GM18867 (cell line): ENCODE measurements around the gene NHERF2.
"Not testable (repeated sequence)": the region's sequence is repeated elsewhere in the genome, so short reads cannot be mapped to it uniquely, and the experiment has no call there.

Experiments
- ATAC-seq: cut with Tn5 transposase; IDR thresholded peaks from one replicate; pipeline ENCODE4 v1.9.1; 2021; ENCODE audit warnings: mild to moderate bottlenecking, moderate library complexity; ENCODE audit not compliant: unreplicated experiment

Gene NHERF2

DNA sequence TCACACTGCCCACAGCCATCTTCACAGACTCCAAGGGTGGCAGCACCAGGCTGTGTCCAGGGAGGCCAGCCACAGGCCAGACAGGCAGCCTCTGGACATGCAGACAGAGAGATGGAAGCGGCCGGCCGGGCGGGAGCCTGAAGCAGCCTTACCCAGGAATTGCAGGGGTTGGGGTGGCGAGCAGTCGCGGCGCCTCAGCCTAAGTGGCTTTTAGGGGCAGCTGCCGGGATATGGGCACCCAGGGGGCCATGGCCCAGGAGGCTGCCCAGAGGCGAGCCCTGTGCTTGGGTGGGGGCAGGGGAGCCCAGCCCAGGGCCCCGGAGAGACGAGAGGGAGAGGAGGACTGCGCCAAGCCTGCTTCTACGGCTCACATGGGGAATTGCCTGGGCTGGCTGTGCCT is 1.5 kb upstream of the NHERF2 start:
- no peak for ATAC-seq

DNA sequence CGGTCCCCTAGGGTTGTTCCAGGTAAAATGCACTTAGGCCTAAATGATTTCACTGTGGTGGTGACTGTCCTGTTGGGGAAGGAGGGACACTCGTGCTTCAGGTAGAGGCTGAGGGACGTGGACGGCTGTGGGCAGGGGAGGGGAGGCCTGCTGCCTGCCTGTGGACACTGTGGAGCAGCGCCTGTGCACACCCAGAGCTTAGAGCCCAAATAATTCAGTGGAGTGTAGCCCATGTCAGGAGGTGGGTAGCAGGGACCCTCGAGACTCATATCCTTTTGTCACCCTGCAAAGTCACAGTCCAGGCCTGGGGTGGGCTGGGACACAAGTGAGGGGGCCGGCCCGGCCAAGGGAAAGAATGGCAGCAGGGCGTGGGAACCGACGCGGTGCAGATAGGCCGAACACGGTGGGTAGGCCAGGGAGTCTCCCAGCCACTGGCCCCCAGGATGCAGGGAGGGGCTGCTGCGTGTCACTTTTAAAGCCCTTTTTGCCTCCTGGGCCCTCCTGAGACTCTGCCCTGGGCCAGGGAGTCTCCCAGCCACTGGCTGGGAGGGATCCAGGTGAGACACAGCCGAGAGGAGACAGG is 733 bp upstream of the NHERF2 start:
- ATAC-seq: no peak

DNA sequence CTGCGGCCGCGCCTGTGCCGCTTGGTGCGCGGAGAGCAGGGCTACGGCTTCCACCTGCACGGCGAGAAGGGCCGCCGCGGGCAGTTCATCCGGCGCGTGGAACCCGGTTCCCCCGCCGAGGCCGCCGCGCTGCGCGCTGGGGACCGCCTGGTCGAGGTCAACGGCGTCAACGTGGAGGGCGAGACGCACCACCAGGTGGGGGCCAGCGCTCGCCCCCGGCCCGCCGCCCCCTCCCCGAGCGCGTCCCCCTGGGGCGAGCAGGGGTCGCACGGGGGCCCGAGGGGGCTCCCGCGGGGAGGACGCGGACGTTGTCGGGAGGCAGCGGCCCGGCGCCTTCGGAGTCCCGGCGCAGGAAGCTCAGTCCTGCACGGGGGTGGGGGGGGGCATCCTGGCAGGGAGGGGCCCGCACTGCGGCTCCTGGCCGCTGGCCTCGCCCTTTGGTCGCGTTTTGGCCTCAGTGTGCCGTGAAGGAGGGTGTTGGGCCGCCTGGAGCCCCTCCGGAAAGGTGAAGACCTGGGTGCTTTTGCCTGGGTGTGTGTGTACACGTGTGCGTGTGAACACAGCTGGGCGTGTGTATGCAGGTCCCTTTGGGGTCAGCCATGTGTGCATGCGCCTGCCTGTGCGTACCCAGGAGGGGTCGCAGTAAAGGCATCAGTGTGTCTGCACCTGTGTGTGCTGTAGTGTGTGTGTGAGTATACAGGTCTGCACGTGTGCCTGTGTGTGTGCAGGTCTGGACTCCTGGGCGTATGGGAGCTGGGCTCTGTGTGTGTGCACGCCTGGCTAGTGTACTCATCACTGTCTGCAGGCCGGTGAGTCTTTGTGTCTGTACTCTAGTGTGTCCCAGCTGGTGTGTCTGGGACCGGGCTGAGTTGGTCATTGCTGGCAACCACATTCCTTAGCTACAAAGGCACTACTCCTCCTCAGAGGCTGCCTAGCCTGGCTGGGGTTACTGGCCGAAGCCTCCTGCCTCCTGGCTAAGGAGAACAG is 615 bp downstream of the NHERF2 start:
- ATAC-seq: no peak

DNA sequence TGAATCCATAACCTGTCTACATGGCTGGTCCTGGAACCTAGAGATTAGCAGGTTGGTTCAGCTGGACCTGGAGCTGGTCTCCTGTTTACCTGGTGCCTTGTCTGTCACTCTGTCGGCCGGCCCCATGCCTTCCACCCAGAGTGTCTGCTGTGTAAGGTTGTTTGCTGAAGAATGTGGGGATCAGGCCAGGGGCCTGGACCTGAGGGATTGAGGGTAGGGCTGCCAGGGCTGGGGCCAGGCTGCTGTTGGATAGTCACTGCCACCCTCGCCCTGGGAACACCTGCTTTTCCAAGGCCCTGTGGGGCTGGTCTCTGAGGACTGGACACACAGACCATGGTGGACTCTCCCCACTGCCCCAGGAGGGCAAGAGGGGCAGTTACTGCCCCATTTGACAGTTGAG is 1.4 kb downstream of the NHERF2 start:
- no peak for ATAC-seq

DNA sequence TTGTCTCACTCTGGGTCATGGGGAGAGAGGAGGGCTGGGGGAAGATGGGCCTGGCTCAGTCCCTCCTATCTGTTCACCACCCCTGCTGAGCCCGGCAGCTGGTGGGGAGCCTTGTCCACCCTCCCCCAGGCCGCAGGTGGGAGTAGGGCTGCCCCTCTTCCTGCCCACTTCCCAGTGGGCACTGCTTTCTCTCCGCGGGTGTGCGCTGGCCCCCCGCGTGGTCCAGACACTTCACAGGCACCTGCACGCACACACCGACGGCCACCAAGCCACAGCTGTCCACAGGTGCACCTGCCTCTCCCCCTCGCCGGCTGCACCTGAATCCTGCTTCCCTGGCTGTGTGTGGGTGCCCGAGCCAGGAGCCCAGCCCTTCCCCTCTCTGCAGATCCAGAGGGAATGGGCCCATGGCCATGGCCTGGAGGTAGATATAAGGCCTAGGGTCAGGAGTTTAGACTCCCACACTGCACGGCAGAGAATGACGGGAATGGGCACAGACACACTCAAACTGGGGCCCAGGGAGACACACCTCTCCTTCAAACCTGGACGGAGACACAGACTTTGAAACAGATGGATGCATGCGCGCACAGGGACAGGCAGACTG is 2.0 kb downstream of the NHERF2 start:
- ATAC-seq: no peak

DNA sequence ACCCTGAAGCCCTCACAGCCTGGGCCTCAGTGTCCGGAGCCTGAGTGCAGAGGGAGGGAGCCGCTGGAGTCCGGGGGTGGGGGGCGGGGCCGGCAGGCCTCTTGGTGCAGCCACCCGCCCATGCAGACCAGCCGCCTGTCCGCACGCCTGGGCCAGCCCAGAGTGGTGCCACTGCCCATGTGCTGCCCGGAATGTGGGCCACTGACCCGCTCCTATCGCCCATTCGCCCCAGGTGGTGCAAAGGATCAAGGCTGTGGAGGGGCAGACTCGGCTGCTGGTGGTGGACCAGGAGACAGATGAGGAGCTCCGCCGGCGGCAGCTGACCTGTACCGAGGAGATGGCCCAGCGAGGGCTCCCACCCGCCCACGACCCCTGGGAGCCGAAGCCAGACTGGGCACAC is 2.6 kb downstream of the NHERF2 start:
- ATAC-seq: no peak

DNA sequence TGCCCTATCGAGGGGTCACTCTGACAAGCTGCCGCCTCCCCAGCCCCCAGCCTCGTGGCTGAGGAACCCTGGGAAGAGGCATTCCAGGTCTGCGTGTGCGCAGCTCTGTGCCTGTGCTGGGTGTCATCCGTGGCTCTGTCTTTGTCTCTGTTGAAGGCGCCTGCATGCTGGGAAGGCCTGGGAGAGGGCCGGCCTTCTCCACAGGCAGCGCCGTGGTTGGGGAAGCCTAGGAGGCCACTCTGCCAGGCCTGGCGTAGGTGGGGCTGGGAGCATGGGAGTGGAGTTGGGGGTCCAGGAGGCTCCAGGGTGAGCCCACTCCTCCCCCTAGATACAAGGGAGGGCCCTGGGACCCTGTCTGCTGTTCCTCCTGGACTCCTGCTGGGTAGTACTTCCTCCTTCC is 3.3 kb downstream of the NHERF2 start:
- ATAC-seq: no peak

DNA sequence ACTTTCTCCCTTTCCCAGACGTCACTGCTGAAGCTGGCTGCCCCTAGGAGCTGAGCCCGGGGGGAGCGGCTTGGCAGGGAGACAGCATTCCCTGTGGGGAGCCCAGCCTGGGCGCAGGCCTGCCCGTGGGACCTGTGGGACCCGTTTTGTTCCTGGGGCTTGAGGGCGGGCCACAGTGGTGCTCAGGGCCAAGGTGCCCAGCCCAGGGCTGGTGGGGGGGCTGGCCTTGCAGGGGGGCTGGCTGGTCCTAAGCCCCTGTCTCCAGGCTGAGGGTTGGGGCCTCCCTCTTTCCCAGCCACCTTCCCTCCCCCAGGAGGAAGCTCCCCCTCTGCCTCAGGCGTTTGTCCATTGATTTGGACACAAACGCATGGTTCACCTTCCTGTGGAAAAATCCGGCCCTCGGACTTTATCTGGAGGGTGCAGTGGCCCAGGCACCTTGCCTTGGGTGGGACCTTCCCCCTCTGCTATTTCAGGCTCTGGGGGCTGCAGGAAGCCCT is 4.4 kb downstream of the NHERF2 start:
- ATAC-seq: no peak

DNA sequence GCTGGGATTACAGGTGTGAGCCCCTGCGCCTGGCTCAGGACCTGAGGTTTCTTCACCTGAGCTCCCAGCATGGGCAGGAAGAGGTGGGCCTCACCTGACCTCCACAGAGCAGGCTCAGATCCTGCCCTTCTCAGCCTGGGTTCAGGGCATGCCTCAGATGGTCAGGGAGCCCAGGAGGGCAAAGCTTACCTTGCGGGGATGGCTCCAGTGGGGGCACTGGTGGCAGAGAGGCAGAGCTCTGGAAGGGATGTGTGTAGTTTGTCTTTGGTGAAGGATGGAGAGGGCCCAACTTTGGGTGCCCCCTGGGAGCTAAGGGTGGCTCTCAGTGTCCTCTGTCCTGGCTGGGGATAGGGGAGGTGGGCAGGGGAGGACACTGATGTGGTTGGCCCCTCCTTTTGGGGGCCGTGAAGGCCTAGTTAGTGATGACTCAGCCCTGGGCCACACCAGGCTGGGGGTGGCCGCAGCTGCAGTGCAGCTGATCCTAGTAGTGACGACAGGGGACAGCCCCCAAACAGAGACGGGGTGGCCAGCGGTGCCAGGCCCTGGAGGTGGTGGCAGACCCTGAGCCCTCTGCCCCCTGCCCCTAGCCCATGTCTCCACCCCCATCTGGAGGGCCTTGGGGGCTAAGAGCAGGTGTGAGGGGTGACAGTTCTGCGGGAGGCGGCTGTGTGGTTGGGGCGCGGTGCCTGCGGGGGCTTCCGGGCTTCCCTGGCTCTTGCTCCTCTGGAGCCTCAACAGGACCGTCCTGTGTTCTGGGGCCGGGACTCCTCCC is 5.8 kb downstream of the NHERF2 start:
- ATAC-seq: no peak

DNA sequence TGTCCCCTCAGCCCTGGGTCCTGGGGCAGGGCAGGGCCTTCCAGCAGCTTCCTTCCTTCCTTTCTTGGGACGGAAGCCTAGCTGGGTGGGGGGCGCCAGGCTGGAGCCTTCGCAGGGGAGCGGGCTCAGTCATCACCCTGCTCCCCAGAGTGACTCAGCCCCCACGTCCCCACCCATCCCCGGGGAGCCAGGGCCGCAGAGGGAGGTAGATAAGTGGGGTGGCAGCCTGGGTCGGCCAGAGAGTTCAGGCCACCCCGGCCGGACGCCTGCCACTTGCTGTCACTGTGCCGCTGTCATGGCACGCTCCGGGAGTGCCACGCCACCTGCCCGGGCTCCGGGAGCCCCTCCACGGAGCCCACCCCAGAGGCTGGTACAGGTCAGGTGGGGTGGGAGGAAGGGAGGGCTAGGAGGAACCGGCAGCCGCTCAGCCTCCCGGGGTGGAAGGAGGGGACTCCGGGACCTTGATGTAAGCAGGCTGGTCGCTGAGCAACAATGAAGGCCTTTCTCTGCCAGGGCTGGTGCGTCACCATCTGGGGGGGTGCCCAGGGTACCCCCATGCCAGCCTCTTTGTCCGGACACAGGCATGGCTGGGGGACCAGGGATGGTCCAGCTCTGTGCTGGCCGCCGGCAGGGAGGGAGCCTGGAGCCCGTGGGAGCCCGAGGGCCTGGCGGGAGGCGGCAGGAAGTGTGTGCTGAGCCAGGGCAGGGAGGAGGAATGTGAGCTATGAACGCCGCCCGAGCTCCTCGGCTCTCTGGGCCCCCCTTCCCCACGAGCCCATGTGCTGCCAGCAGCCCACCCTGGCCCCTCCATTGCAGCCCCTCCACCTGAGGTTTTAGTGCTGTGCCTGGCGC is 6.6 kb downstream of the NHERF2 start:
- no peak for ATAC-seq

DNA sequence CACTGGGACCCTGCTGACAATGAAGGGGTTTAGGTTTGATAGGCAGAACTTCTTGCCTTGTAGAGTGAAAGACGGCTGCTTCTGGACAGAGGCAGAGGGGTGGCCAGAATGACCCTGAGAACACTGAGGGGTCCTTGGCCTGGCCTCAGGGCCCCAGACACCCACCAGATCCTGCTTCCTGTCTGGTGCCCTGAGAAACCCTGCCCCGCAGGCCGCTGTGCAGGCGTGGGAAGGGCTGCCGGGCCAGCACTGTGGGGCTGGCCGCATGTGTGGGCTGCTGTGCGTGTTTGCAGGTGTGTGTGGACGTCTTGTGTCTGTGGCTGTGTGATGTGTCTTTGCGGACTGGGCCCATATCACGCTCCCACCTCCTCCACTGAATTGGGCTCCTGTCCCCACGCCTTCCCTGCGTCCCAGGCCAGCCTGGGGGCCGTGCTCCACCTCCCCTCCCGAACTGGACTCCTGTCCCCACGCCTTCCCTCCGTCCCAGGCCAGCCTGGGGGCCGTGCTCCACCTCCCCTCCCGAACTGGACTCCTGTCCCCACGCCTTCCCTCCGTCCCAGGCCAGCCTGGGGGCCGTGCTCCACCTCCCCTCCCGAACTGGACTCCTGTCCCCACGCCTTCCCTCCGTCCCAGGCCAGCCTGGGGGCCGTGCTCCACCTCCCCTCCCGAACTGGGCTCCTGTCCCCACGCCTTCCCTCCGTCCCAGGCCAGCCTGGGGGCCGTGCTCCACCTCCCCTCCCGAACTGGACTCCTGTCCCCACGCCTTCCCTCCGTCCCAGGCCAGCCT is 7.4 kb downstream of the NHERF2 start:
- not testable (repeated sequence) for ATAC-seq

DNA sequence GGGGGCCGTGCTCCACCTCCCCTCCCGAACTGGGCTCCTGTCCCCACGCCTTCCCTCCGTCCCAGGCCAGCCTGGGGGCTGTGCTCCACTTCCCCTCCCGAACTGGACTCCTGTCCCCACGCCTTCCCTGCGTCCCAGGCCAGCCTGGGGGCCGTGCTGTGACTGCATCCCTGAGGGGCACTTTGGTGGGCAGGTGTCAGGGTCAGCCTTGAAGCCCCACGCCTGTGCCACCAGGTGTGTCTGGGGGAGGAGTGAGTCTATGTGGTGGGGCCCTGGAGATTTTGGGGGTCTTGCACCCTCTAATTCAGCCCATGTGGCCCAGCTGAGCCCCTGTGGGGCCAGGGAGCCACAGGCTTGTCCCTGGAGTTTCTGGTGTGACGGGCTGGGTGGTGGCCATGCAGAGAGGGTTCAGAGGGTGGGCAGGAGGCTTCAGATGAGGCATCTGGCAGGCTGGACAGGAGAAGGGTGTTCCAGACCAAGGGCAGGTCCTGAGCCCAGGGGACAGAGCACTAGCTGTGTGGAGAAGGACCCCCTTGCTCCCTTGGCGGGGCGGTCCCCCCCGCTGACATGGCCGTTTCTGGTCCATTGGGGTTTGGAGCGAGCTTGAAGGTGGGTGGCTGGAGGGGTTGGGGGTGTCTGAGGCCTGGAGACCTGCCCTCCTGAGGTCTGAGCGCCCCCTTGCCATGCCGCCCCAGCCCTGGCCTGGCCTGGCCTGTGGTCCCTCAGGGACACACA is 8.2 kb downstream of the NHERF2 start:
- ATAC-seq: no peak

DNA sequence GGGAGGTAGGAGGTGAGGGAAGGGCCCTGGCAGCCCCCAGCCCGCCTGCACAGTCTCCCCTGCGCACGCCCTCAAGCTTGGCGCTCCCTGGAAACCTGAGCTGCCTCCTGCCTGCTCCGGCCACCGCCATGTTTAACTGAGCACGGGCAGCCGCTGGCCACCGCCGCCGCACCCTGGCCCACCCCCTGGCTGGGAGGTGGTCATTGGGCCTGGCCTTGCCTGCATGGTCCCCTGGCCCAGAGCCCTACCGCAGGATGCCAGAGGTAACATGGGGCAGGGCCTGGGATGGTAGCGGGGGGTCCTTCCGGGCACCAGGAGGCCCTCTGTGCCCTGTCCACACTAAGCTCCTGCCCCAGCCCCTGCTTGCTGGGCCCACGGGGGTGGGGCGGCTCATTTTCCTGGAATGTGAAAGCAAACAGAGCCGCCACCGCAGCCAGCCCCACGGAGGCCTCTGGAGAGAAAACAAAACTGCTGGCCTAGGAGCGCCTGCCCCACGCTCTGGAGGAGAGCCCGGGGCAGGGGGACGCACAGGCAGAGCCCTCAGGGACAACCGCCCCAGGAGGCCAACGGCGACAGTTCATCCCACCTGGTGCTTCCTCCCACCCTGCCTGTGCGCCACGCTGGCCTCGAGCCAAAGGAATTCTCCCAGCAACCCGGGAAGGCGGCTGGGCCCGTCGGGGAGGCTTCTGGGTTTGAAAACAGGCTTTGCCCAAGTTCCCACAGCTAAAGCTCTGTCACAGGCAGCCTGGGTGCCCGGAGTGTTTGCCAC is 8.9 kb downstream of the NHERF2 start:
- ATAC-seq: no peak

DNA sequence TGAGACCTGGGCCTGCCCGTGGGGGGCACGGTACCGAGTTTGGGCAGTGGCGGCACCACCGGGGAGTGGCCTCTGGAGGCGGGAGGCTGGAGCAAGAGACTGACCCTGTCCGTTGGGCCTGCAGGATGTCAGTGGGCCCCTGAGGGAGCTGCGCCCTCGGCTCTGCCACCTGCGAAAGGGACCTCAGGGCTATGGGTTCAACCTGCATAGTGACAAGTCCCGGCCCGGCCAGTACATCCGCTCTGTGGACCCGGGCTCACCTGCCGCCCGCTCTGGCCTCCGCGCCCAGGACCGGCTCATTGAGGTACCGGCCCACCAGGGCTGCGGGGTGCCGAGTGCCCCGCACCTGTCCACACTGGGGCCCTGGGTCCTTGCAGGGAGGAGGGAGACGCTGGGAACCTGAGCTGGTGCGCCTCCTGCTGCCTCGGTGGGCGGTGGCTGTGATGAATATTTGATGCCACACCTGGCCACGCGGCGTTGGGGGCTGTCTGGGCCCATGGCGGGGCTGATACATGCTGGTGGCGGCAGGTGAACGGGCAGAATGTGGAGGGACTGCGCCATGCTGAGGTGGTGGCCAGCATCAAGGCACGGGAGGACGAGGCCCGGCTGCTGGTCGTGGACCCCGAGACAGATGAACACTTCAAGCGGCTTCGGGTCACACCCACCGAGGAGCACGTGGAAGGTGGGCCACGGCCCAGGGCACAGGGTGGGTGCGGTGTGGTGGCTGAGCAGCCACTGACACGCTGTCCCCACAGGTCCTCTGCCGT is 9.7 kb downstream of the NHERF2 start:
- ATAC-seq: no peak

DNA sequence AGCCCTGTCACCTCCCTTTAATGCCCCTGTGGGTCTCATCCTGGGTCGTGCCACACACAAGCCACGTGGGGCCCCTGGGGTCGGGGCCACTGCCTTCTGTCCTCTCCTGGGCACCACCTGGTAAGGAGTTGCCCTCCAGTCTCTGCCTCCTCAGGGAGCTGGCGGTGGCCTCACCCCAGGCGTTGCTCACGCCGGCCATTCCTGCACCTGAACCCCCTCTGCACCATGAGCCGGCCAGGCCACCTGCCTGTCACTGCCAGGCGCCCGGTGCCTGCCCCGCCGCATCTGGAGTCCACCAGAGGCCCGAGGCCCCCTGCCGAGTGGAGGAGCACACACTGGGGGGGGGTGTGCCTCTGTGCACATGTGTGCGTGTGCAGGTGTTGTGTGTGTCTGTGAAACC is 10.4 kb downstream of the NHERF2 start:
- ATAC-seq: no peak

DNA sequence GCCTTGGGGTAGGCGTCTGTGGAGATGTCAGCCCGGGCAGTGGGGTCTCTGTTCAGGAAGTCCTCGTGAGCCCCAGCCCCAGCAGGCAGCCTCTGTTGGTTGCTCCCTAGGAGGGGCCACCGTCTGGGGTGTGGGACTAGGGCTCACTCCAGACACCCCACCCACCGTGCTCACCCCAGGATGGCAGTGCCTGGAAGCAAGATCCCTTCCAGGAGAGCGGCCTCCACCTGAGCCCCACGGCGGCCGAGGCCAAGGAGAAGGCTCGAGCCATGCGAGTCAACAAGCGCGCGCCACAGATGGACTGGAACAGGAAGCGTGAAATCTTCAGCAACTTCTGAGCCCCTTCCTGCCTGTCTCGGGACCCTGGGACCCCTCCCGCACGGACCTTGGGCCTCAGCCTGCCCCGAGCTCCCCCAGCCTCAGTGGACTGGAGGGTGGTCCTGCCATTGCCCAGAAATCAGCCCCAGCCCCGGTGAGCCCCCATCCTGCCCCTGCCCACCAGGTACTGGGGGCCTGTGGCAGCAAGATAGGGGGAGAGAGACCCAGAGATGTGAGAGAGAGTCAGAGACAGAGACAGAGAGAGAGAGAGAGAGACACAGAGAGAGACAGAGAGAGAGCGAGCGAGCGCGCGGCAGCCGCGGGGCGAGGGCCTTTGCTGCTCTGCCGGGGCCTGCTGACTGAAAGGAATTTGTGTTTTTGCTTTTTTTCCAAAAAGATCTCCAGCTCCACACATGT is 11.1 kb downstream of the NHERF2 start:
- no peak for ATAC-seq
